ENCODE data around the gene HOXA2.

DNA sequence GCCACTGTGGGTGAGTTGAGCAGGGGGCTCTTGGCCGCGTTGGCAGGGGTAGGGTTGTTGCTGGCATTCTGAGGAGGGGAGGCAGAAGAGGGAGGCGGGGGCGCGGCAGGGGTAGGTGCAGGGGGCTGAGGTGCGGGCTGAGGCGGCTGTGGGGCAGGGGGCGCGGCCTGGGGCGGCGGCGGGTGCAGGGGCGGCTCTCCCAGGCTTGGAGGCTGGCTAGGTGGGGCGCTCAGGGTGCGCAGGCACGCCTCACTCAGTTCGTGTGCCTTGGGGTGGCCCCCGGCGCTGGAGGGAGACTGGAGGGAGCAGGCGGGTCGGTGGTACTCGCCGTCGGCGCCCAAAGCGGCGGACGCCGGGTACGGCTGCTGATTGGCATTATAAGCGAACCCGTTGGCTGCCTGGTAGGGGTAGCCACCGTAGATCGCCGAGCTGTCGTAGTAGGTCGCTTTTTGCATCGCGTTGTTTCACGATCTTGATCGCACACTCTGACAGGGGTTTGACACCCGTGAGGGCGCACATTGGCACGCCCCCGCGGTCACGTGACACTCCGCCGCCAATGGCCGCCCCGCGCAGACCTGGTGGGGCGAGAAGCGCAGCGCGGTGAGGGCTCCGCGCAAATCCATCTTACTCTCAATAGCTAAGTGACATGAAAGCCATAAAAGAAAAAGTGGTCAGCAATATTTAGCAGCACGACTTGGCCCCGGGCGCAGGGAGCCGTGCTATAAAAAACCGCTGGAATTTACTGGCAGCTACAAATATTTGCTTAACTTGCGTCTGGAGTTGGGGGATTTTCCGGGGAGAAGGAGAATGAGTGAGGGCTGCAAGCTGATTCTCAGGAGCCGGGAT, 7.9 kb upstream of the HOXA2 start:
- TF ChIP-seq CTCF (IDR thresholded peaks at IDR 0.05) (no peak), POLR2A (IDR thresholded peaks at IDR 0.05) (no peak)

Data from Peyer's patch (tissue), 4 donors.